GM19035 (cell line): Measurements from ENCODE around the gene KLHDC2.
A peak's percentile ranks its signal among the peaks of the same experiment; 100 is the strongest.
"Not testable (repeated sequence)": the region's sequence is repeated elsewhere in the genome, so short reads cannot be mapped to it uniquely, and the experiment has no call there.

ENCODE experiments used
- ATAC-seq: cut with Tn5 transposase; IDR thresholded peaks from one replicate; pipeline ENCODE4 v1.9.1; 2021; ENCODE audit not compliant: unreplicated experiment

KLHDC2 gene

GRCh38 chr14:49767571-49768300 lies at the start of gene KLHDC2:
TSS of gene KLHDC2 (plus strand) at chr14:49768153. CDS start at chr14:49768469, 316 bp downstream.
- ATAC-seq, result peak; percentile 92

GRCh38 chr14:49720744-49721143 lies 47.2 kb upstream of the KLHDC2 start:
- no peak for ATAC-seq

GRCh38 chr14:49721733-49722435 lies 46.1 kb upstream of the KLHDC2 start:
- ATAC-seq, result not testable (repeated sequence)

- ATAC-seq, result no peak
These were observed 40.8 kb upstream of the KLHDC2 start for GRCh38 chr14:49727171-49727570.

GRCh38 chr14:49732896-49733295 lies 35.1 kb upstream of the KLHDC2 start:
- ATAC-seq, result no peak

- ATAC-seq, result no peak
These were observed 34.1 kb upstream of the KLHDC2 start for GRCh38 chr14:49733836-49734235.

- not testable (repeated sequence) for ATAC-seq
These were observed 32.3 kb upstream of the KLHDC2 start for GRCh38 chr14:49735669-49736068.

GRCh38 chr14:49745191-49745590 lies 22.8 kb upstream of the KLHDC2 start:
- no peak for ATAC-seq

GRCh38 chr14:49746476-49746875 lies 21.5 kb upstream of the KLHDC2 start:
- ATAC-seq, result not testable (repeated sequence)

- no peak for ATAC-seq
These were observed 13.3 kb upstream of the KLHDC2 start for GRCh38 chr14:49754570-49755097.

- no peak for ATAC-seq
These were observed 12.6 kb upstream of the KLHDC2 start for GRCh38 chr14:49755378-49755777.

- ATAC-seq, result no peak
These were observed 6.0 kb upstream of the KLHDC2 start for GRCh38 chr14:49761839-49762551.

- ATAC-seq, result no peak
These were observed 1.1 kb upstream of the KLHDC2 start for GRCh38 chr14:49766839-49767238.

- ATAC-seq, result no peak
These were observed 733 bp upstream of the KLHDC2 start for GRCh38 chr14:49767270-49767570.

- ATAC-seq, result peak; percentile 33
These were observed 558 bp downstream of the KLHDC2 start for GRCh38 chr14:49768301-49769121.

- no peak for ATAC-seq
These were observed 1.2 kb downstream of the KLHDC2 start for GRCh38 chr14:49769171-49769570.

- ATAC-seq, result no peak
These were observed 1.7 kb downstream of the KLHDC2 start for GRCh38 chr14:49769581-49770211.

- ATAC-seq, result no peak
These were observed 2.4 kb downstream of the KLHDC2 start for GRCh38 chr14:49770212-49770817.

GRCh38 chr14:49771691-49772090 lies 3.7 kb downstream of the KLHDC2 start:
- ATAC-seq, result not testable (repeated sequence)

GRCh38 chr14:49774106-49774505 lies 6.2 kb downstream of the KLHDC2 start:
- ATAC-seq, result no peak
